Occipital lobe (tissue), 2 donors: ENCODE results near the gene SIPA1L3. TPM values are rescaled to one million over a fixed set of nuclear protein-coding genes. Genes with fewer than 3 reads are reported as not detected.
A peak's percentile ranks its signal among the peaks of the same experiment; 100 is the strongest.
"Not testable (repeated sequence)": the region's sequence is repeated elsewhere in the genome, so short reads cannot be mapped to it uniquely, and the experiment has no call there.

Experiments used
- DNase-seq: peaks from one replicate; lab custom pipeline; 2025; lab: John Stamatoyannopoulos, UW
- total RNA-seq: library from RNA; depleted of rRNA; stranded (reverse); fragments of >200 nt; gene quantifications from one replicate; pipeline ENCODE4 v1.2.3, GENCODE V29; 2014

SIPA1L3 gene
- 8.6 TPM for total RNA-seq

GRCh38 chr19:37906869-37907734, at the start of gene SIPA1L3:
TSS of gene SIPA1L3 (plus strand) at chr19:37907208. CDS start at chr19:38081566, 174,358 bp downstream.
- DNase-seq, result peak; percentile 92

DNA sequence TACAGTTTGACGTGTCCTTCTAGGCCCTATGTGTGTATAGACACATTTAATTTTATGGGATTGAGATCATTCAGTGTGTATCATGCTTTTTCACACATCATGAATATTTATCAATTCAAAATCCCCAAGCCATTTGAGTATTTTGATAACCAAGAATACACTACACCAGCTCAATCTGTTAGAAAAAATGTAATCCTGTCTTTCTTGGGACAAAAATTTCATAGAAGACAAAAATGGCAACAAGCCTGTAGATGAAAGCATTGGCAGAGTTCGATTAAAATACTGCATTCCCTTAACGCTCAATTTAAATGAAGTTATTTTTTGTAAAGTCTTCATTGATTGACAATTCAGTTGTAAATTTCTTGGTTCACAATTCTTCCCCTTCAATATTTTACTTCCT, 42.5 kb upstream of the SIPA1L3 start:
- DNase-seq, result no peak

DNA sequence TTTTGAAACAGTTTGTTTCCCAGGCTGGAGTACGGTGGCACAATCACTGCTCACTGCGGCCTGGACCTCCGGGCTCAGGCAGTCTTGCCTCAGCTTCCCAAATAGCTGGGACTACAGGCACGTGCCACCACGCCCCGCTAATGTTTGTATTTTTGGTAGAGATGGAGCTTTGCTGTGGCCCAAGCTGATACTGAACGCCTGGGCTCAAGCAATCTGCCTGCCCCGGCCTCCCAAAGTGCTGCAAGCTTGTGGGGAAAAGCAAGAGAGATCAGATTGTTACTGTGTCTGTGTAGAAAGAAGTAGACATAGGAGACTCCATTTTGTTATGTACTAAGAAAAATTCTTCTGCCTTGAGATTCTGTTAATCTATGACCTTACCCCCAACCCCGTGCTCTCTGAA, 41.1 kb upstream of the SIPA1L3 start:
- not testable (repeated sequence) for DNase-seq

GRCh38 chr19:37867831-37868230, 39.2 kb upstream of the SIPA1L3 start:
- no peak for DNase-seq

GRCh38 chr19:37869766-37870340, 37.2 kb upstream of the SIPA1L3 start:
- no peak for DNase-seq

GRCh38 chr19:37872383-37872782, 34.6 kb upstream of the SIPA1L3 start:
- DNase-seq, result no peak

DNA sequence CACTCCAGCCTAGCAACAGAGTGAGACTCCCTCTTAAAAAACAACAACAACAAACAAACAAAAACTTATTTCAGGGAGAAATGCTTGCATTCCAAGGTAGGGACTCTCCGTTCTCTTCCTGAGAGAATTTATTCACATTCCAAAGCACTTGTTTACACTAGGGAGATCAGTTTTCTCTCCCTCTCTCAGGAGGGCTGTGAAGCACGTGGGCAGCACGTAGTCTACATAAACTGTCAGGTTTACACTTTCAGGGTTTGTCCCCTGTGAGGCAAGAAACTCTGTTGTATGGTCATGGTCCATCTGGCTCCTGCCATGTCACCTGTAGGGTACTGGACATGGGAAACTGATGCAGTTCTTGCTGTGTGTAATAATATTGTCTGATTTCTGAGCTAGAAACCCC, 32.2 kb upstream of the SIPA1L3 start:
- DNase-seq, result no peak

DNA sequence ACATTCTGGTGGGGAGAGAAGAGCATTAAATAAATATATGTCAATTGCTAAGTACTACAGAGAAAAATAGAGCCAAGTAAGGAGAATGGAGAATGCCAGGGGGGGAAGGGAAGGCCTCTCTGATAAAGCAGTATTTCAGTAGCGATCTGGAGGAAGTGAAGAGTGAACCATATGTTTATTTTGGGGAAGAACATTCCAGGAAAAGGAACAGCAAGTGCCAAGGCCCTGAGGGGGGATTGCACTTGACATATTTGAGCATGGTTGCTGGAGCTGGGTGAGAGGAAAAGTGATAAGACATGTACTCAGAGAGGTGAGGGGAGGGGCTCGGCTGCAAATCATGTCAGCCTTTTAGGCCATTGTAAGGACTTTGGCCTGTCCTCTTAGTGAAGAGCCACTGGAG, 31.0 kb upstream of the SIPA1L3 start:
- DNase-seq, result no peak

GRCh38 chr19:37877147-37877546, 29.9 kb upstream of the SIPA1L3 start:
- DNase-seq, result no peak

- no peak for DNase-seq
Observed at GRCh38 chr19:37885392-37885791, 21.6 kb upstream of the SIPA1L3 start.

DNA sequence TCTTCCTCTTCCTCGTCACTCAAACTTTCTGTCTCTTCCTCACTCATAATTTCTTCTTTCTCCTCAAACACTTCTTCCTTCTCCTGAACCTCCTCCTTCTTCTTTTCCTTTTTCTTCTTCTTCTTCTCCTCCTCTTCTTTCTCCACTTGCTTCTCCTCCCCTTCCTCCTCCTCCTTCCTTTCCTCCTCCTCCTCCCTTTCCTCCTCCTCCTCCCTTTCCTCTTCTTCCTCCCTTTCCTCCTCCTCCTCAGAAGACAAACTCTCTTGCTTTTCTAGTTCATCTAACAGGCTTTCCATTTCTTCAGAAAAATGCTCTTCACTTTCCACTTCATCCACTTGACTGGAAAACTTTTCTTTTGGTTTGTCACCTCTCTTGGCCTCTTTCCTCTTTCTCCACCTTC, 20.4 kb upstream of the SIPA1L3 start:
- DNase-seq, result no peak

DNA sequence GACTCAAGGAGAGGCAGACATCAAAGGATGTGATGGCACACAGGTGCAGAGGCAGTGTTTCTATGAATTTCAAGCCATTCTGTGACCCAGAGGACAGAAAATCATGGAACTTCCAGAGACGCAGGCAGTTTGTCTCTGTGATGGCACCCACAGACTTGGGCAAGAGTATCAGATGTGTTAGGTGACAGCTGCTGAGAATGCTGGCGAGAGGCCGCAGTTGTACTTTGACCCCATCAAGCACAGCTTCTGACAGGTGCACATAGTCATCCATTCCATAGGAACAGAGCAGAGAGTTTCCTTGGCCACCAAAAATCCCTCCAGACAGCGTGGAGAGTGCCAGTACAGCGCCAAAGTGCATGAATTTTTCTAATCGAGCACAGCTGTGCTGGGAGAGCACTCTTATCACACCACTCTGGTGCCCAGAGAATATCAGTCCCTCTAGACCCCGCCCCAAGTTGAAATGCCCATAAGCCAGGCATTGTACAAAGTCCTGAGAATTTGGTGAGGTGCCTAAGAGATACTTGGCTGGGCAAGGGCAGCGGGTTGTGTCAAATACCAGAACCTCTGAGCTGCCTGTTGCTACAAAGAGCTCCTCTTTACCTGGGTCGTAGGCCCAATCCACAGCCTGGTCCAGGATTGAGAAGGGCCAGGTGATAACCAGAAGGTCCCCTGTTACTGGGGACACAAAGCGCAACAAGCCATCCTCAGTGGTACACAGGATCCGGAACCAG, 13.0 kb upstream of the SIPA1L3 start:
- DNase-seq, result no peak

DNA sequence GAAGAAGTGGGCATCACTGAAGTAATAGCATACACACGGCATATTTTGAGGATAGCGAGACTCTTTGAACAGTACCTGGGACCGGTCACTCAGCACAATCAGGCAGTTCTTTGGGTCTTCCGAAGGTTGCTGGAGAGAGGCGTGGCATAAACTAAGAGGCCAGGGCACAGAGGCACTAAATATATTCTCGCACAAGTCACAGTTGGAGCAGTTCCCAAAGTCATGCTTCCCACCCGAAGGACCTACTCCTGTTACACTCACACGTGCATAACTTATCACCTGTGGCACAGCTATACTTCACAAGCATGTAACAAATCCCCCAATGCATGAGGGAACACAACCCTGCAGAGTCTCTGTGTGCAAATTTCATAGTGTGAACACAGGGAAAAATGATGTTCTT, 10.8 kb upstream of the SIPA1L3 start:
- DNase-seq, result no peak

- no peak for DNase-seq
Observed at GRCh38 chr19:37899453-37899852, 7.6 kb upstream of the SIPA1L3 start.

GRCh38 chr19:37899966-37900365, 7.0 kb upstream of the SIPA1L3 start:
- DNase-seq, result no peak

- DNase-seq, result peak; percentile 22
Observed at GRCh38 chr19:37902668-37903067, 4.3 kb upstream of the SIPA1L3 start.

GRCh38 chr19:37903096-37903495, 3.9 kb upstream of the SIPA1L3 start:
- no peak for DNase-seq

DNA sequence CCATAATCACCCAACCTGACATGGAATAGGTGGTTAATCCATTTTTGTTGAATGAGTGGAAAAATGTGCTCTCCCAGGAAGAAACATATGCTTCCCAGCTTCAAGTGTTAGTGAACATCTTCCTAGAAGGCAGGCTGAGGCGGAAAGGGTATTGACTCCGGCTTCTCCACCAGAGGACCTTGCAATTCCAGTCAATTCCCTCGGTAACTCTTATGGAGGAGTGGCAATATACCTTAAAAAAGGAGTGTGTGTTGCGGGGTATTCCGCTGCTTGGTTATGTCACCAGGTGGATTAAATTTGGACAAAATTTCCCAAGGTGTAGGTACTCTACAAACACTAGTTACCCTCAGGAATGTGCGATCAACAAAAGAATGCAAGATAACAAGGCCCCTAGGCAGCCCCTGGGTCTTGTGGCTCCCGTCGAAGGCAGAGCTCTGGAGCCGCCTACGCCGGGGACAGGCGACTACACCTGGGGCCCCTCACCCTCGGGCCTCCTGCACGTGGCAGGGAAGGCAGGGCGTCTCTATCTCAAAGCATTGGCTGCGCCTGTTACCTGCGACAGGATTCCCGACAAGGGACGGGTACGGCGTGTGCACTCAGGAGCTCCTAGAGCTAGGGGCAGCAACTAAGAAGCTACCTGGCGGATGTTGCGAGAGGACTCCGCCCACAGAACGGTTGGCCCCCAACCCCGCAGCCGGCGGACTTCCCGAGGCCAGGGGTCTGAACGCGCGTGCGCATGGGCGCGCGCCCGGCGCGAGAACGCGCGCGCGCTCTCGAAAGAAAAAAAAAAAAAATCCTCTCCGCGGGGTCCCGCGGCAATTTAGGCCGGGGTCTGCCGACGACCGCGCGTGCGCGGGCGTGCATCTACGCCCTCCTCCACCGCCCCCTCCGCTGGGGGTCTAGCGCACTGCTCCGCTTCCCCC, 801 bp upstream of the SIPA1L3 start, which contains the start of gene WDR87:
Gene WDR87, minus strand, starts transcription at position 649 of the 923 bp plus-strand sequence. CDS start 8,355 bp downstream, outside the sequence.
- no peak for DNase-seq

- no peak for DNase-seq
Observed at GRCh38 chr19:37907735-37908455, 887 bp downstream of the SIPA1L3 start.

DNA sequence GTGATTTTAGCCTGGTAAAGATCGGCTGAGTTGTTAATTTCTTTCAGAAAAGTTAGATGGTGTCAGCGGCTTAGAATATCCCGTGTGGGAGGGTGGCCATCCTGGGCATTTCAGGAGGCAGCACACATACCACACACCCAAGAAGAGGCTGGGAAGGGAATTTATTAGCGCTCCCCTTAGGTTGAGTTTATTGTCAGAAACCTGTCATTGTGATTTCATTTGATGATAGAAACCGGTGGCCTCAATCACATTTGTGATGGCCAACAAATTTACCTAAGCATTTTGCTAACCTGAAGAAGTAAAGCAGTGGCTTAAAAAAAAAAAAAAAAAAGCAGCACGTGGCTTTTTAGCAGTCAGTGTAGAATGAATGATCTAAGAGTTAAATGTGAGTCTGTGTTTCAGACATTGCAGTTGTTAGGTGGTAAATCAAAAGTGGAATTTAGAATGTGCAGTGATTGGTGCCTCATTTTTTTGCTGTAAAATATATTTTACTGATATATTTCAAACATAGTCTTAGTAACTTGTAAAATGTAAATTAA, 2.7 kb downstream of the SIPA1L3 start:
- no peak for DNase-seq
